Smooth muscle cell (in vitro differentiated cells): Measurements from ENCODE around the gene ARHGEF10L. TPM values are rescaled to one million over a fixed set of nuclear protein-coding genes. Genes with fewer than 3 reads are reported as not detected.

Source experiments
- DNase-seq: peaks from one replicate; lab custom pipeline; 2025; ENCODE audit not compliant: unreplicated experiment; lab: John Stamatoyannopoulos, UW
- H2AFZ ChIP-seq: fragments of 200-600 bp; sonication (generic); 2 replicates; pipeline ENCODE4 v1.6.0; 2016; ENCODE audit warnings: antibody characterized with exemption, low read depth, mild to moderate bottlenecking
- H3F3A ChIP-seq: fragments of 200-600 bp; sonication (generic); 2 replicates; pipeline ENCODE4 v1.6.0; 2017; ENCODE audit warnings: antibody characterized with exemption, low read depth
- H3K27ac ChIP-seq: fragments of 200-600 bp; sonication (generic); 2 replicates; pipeline ENCODE4 v1.5.1; 2016; ENCODE audit warnings: low read depth, mild to moderate bottlenecking
- H3K27me3 ChIP-seq: fragments of 200-600 bp; sonication (generic); 2 replicates; pipeline ENCODE4 v1.6.1; 2016; ENCODE audit warnings: low read depth, mild to moderate bottlenecking
- H3K36me3 ChIP-seq: fragments of 200-600 bp; sonication (generic); 2 replicates; pipeline ENCODE4 v1.5.1; 2016; ENCODE audit warnings: low read depth
- H3K4me1 ChIP-seq: fragments of 200-600 bp; sonication (generic); 2 replicates; pipeline ENCODE4 v1.5.1; 2016; ENCODE audit warnings: low read depth
- H3K4me2 ChIP-seq: fragments of 200-600 bp; sonication (generic); 2 replicates; pipeline ENCODE4 v1.6.0; 2016; ENCODE audit warnings: mild to moderate bottlenecking
- H3K4me3 ChIP-seq: fragments of 200-600 bp; sonication (generic); 2 replicates; pipeline ENCODE4 v1.5.1; 2016; ENCODE audit warnings: mild to moderate bottlenecking
- H3K79me2 ChIP-seq: fragments of 200-600 bp; sonication (generic); 2 replicates; pipeline ENCODE4 v1.6.0; 2016; ENCODE audit warnings: low read depth, mild to moderate bottlenecking
- H3K9ac ChIP-seq: fragments of 200-600 bp; sonication (generic); 2 replicates; pipeline ENCODE4 v1.6.0; 2016; ENCODE audit warnings: low read depth
- H3K9me3 ChIP-seq: fragments of 200-600 bp; sonication (generic); replicated peaks from 2 replicates; pipeline ENCODE4 v1.5.1; 2016; ENCODE audit warnings: low read depth
- H4K20me1 ChIP-seq: fragments of 200-600 bp; sonication (generic); 2 replicates; pipeline ENCODE4 v1.6.0; 2016; ENCODE audit warnings: low read depth
- CTCF ChIP-seq: fragments of 200-600 bp; sonication (generic); IDR thresholded peaks from 2 replicates; pipeline ENCODE4 v1.5.1; 2017; ENCODE audit warnings: borderline replicate concordance, mild to moderate bottlenecking, antibody characterized with exemption; ENCODE audit not compliant: insufficient read depth, poor library complexity, severe bottlenecking
- WGBS: methylation state at CpG from one replicate; pipeline ENCODE4 v1.1.7; 2016; ENCODE audit warnings: low lambda C conversion rate; 5-methylcytosine and 5-hydroxymethylcytosine counted together
- polyA plus RNA-seq: library from polyadenylated mRNA; unstranded; fragments of >200 nt; fragmentation: Nextera tagmentation; extraction: Ambion mirVana; gene quantifications from 2 replicates; pipeline ENCODE4 v1.2.1, GENCODE V29; 2016
- total RNA-seq: library from RNA; depleted of rRNA; stranded (reverse); fragments of >200 nt; gene quantifications from 2 replicates; pipeline ENCODE4 v1.2.3, GENCODE V29; 2014

Gene ARHGEF10L
- total and polyA plus RNA-seq, 2 experiments from 2014 or later: 6.6 to 13.7 TPM

- H2AFZ ChIP-seq: no peak overlapping the region
- no peaks in the 10 kb centered on the region for H3K36me3 ChIP-seq
- no peaks in the 10 kb centered on the region for H3K4me1 ChIP-seq
- H3K4me2 ChIP-seq: no peak overlapping the region
- no peaks in the 10 kb centered on the region for H3K79me2 ChIP-seq
- H3K4me3 ChIP-seq: no peak overlapping the region
- no peaks in the 10 kb centered on the region for H3K9me3 ChIP-seq
- no peak overlapping the region for H3K27ac ChIP-seq
- no peak for TF ChIP-seq CTCF
- DNase-seq: no peak
- no peaks in the 10 kb centered on the region for H3F3A ChIP-seq
- H4K20me1 ChIP-seq: no peaks in the 10 kb centered on the region
- no peaks in the 10 kb centered on the region for H3K27me3 ChIP-seq
- WGBS: 87% methylated on average over 2 of the region's 2 CpGs
- H3K9ac ChIP-seq: no peak overlapping the region
Observed at GRCh38 chr1:17524645-17525044, 14.9 kb upstream of the ARHGEF10L start.

DNA sequence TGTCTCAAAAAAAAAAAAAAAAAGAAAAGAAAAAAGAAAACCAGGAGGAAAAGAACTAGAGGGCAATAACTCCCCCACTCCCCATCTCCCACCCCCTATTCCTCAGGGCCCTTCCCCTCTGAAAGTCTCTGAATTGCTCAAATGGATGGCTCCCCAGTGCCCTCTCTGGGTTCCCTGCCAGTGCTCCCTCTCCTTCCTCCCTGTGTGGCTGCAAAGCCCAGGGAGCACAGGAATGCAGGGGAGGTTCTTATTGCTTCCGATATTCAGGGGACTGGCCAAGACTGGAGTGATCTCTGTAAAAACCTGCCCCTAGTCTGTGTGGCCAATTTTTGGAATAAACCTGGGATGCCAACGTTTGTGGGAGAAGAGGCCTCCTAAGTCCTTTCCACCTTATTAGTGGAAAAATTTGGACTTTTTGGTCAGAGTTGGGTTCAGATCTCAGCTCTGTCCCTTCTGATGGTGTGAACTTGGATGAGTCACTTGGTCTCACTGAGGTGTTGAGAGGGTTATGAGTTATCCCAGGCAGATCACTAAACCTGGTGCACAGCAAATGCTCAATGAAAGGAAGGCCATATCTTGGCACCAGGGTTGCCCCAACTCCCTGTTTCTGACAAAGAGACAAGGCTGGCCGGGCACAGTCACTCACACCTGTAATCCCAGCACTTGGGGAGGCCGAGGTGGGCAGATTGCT lies 13.4 kb upstream of the ARHGEF10L start:
- H3K9me3 ChIP-seq: no peaks in the 10 kb centered on the region
- H3F3A ChIP-seq: no peaks in the 10 kb centered on the region
- H3K27ac ChIP-seq: no peak overlapping the region
- H3K27me3 ChIP-seq: no peaks in the 10 kb centered on the region
- no peak overlapping the region for H2AFZ ChIP-seq
- no peak overlapping the region for H3K9ac ChIP-seq
- H3K4me1 ChIP-seq: no peaks in the 10 kb centered on the region
- H3K36me3 ChIP-seq: no peaks in the 10 kb centered on the region
- WGBS: 92% methylated on average over 4 of the region's 4 CpGs
- no peak for TF ChIP-seq CTCF
- DNase-seq: no peak
- H3K79me2 ChIP-seq: no peaks in the 10 kb centered on the region
- H3K4me3 ChIP-seq: no peak overlapping the region
- H4K20me1 ChIP-seq: no peaks in the 10 kb centered on the region
- no peak overlapping the region for H3K4me2 ChIP-seq

DNA sequence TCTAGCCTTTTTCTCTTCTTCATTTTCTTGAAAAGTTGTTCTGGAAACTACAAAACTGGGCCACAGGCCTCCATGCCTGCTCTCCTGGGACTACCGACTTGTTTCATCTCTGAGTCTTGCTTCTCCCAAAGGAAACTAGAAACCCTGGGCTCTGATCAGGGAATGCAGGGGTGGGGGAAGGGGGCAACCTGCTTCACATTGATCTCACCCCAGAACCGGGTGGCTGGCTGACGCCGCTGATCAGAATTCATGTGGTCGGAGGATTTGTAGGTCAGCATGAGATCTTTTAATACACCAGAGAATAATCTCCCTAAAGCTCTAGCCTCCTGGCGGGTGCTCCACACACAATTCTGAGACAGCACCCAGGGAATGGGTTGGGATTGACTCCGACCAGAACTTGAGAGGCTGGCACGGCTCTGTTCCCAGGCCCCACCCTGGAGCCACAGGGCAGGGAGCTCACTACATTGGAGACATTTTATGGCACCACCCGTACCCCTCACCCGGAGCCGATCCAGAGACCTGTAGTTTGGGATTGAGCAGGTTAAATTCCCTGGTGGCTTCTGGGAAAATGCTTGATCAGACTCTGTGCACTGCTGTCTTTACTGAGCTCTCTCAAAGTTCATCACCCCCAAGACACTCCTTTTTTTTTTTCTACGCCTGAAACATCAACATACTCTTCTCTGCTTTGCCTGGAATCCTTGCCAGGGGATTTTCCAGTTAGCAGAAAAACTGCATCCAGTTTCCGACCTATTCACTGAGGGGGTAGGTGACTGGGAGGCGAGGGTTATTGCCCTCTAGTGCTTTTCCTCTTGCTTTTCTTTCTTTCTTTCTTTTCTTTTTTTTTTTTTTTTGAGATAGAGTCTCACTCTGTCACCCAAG lies 12.2 kb upstream of the ARHGEF10L start:
- no peak for TF ChIP-seq CTCF

More for the DNA sequence above, 12.2 kb upstream of the ARHGEF10L start:
- H3K27ac ChIP-seq: no peak overlapping the region
- no peaks in the 10 kb centered on the region for H4K20me1 ChIP-seq
- H3K4me1 ChIP-seq: no peaks in the 10 kb centered on the region
- no peak overlapping the region for H3K4me3 ChIP-seq
- no peaks in the 10 kb centered on the region for H3K79me2 ChIP-seq
- no peak overlapping the region for H2AFZ ChIP-seq
- no peaks in the 10 kb centered on the region for H3K36me3 ChIP-seq
- WGBS: 78% methylated on average over 14 of the region's 14 CpGs
- H3K9ac ChIP-seq: no peak overlapping the region
- H3K27me3 ChIP-seq: no peaks in the 10 kb centered on the region
- no peaks in the 10 kb centered on the region for H3F3A ChIP-seq
- no peak for DNase-seq
- H3K4me2 ChIP-seq: no peak overlapping the region
- no peaks in the 10 kb centered on the region for H3K9me3 ChIP-seq
